Liver (tissue), 3 donors: ENCODE results near the gene WDR45B.

Experiments
- ATF3 ChIP-seq: IDR thresholded peaks from 2 replicates; pipeline ENCODE4 v1.6.1; 2016; ENCODE audit warnings: antibody characterized with exemption
- CTCF ChIP-seq: fragments of 150-350 bp; IDR thresholded peaks from 2 replicates; pipeline ENCODE4 v1.5.1; 2017; ENCODE audit warnings: improper control_type of control experiment, low read depth, low read length; ENCODE audit not compliant: missing input control
- donor health status: healthy.
- donor health status: healthy.

GRCh38 chr17:82696259-82696658, 48.0 kb upstream of the WDR45B start:
- TF ChIP-seq CTCF, result no peak
- TF ChIP-seq ATF3, result no peak
